Activated gamma-delta T cell (primary cell): ENCODE results near the gene HIVEP3.
"Not testable (repeated sequence)": the region's sequence is repeated elsewhere in the genome, so short reads cannot be mapped to it uniquely, and the experiment has no call there.

Source experiments
- DNase-seq: peaks from one replicate; lab custom pipeline; 2025; lab: John Stamatoyannopoulos, UW

HIVEP3 gene

GRCh38 chr1:41712695-41713094 is 206.0 kb downstream of the HIVEP3 start:
- no peak for DNase-seq

DNA sequence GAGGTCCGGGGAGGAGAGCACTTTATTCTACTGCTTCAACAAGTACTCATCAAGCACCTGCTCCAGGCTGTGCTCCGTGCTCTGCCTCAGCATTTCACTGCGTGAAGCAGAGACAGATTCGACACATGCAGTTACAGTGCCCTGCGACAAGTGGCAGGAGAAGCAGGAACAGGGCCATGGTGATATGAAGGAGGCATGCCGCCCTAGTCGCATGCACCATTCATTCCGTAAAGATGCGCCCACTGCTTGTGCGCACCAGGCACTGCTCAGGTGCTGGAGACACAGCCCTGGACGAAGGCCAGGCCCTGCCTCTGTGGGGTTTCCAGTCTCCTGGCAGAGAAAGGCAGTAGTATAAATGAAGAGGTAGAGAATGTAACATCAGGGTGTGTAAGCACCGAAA is 206.6 kb downstream of the HIVEP3 start:
- no peak for DNase-seq

- no peak for DNase-seq
Measured at GRCh38 chr1:41711581-41711980, 207.1 kb downstream of the HIVEP3 start.

DNA sequence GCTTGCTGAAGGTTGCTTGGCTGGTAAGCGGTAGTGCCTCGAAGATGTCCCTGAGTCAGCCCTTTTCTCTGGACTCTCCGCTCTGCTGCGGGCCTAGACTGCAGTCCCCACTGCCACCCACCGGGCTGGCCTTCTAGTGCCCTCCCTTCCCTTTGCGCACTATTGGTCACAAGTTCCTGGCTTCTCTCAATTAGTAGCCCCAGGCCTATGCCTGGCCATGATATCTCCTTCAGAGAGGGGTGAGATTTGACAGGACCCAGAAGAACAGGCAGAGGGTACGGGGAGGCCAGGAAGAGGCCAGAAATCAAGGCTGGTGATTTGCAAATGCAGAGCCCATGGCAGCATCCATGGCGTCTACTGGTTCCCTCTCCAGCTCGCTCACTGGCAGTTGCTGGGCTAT is 207.7 kb downstream of the HIVEP3 start:
- DNase-seq: no peak

DNA sequence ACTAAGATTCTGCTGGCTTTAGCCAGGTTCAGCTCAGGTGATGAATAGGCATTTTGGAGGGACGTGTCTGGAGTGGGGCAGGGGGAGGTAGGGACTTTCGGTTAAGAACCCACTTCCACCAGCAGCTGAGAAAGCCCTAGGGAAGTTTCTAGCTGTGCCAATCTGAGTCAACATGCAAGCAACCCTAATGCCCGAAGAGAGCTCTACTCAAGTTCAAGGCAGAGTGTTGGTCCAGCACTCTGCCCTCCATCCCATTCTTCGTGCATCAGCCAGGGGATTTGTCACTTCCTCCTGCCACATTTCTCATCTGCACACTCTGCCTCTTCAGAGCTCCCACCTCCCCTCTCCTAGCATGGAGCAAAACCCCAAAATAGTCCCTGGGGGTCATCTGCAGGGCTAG is 208.8 kb downstream of the HIVEP3 start:
- DNase-seq: no peak

DNA sequence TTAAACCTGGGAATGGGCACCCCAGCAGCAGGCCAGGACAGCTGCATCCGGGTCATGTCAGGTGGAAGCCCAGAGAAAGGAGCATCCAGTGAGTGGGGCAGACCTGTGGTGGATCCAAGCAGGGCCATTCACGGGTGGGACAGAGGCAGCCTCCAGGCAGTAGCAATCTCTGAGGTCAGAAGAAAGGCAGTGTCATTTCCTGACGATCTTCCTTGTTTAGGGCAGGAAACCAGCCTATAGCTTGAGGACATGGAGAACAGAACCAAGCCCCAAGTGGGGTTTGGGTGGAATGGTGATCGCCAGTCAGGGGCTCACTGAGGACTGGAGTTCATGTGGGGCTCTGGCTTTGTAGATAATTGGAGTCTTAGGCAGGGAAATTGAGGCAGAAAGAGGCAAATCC is 209.4 kb downstream of the HIVEP3 start:
- no peak for DNase-seq

DNA sequence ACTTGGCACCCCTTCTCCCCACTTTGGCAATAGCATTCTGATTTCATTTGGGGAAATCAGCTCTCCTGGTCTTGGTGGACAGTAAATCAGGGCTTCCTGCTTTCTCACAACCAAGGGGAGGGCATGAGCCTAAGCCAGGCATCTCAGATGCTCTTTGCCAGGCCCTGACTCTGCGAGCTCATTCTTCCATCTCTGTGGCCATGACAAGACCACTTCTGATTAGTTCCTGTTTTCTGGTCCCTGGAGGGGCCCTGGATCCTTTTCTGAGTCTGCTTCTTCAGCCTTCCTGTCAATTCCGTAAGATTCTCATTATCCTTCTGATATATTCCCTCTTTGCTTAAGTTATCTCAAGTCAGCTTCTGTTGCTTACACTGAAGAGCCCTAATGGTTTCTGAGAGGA is 210.4 kb downstream of the HIVEP3 start:
- no peak for DNase-seq

DNA sequence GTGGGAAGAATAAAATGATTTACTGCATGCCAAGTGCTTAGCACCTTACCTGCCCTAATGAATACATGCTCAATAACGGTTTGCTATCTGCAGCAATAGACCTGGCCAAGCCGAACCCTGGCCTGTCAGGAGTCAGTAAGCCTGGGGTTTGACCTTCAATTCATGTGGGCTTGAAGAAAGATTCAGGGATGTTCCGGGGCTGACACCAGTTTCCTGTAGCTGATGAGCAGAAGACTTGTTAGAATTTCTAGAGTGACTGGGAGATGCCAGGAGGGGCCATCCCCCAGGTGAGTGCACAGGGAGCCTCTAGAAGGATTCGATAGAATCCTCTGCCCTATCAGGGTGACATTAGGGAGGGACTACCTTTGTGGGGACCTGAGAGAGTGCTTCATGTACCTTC is 210.9 kb downstream of the HIVEP3 start:
- DNase-seq: no peak

DNA sequence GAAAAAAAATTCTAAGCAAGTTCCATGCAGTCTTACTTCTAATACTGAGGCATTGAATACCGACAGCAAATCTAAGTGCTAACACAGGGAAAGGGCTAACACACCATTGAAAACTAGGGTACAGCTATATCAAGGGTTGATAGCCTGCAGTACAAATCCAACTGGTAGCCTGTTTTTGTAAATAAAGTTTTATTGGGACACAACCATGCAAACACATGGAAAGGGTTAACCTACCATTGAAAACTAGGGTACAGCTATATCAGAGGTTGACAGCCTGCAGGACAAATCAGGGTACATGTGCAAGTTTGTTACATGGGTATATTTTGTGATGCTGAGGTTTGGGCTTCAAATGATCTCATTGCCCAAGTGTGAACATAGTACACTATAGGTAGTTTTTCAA is 212.9 kb downstream of the HIVEP3 start:
- no peak for DNase-seq

DNA sequence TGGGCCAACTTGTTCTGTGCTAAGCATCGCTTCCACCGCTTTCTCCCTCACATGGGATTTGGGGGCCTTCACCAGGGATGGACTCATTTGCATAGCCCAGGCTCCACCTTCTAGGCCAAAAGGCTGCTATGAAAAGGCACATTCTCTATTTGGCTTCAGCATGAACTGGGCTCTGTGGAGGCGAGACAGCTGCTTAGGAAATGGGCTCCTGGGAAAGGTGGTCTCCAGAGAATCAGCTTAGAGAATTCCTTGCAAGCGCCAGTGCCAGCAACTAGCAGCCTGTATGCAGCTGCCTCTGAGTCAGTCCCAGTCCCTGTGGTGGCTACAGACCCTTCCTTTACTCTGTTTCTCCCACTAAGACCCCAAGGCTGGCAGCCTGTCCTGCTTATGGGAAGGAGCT is 214.5 kb downstream of the HIVEP3 start:
- DNase-seq: no peak

DNA sequence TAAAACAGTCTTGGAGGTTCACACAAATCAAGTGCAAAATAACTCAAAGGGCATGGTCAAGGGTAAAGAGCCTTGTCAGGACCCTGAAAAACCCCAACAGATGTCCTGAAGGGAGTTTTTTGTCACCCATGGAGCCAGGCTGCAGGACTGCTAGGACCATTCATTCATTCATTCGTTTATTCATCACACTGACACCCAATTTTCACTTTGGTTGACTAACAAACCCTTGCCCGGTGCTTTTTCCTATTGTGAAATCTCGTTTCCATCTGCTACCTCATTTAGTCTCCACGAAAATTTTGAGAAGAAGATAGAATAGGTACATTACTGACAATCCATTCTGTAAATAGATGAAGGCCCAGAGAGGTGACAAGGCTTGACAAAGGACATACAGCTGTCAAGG is 216.0 kb downstream of the HIVEP3 start:
- DNase-seq: no peak

DNA sequence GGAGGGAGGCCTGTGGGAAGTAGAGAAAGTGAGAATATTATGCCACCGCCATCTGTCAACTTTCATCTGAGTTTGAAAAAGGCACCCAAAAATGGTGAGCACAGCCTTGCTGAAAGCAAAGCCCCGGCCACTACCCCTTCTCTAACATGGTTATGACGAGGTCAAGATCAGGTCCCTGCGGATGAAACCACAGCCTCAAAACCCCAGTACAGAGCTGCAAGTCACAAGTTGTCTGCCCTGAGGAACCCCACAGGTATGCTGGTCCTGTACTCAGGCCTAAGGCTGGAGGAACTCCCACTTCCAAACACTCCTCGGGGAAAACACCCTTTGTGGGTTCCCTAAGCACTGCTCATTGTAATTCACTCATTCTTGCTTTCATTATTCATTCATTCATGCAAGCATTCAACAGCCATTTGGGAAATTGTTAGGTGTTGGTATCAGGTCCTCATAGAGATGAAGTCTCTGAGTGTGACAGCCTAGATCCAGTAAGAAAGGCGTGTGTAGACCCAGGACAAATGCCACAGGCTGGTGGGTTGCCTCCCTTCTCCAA is 217.7 kb downstream of the HIVEP3 start:
- no peak for DNase-seq

DNA sequence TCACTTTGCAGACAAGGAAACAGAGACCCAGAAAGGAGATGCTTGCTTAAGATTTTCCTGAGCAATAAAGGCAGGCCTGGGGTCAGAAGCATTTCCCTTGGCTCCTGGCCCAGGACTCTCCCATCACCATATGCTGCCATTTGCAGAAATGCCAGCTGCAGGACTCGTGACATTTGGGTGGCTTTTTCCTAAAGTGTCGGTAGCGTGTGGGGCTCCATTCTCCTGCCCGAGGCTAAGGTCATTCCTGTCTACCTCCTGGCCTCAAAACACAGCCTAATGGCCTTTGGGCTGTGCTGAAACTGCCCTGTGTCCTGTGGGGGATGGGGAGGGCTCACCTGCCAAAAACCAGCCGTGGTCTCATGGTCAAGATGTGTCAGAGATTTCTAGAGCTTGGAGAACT is 218.1 kb downstream of the HIVEP3 start:
- DNase-seq: no peak

DNA sequence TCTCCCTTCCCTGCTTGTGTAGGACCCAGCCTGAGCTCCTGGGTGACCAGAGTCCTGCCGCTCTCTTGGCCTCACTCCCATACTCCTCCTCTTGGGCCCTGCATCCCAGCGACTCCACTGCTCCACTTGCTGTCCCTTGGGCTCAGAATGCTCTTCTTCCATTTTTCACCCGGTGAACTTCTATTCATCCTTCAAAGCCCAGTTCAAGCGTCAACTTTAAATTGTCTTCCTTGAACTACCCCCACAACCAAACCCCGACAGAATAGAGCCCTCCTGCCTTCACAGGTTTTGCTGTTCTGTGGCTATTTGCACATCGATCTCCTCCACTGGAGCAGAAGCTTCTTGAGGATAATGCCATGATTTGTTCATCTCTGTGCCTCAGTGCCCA is 218.9 kb downstream of the HIVEP3 start:
- DNase-seq: no peak

DNA sequence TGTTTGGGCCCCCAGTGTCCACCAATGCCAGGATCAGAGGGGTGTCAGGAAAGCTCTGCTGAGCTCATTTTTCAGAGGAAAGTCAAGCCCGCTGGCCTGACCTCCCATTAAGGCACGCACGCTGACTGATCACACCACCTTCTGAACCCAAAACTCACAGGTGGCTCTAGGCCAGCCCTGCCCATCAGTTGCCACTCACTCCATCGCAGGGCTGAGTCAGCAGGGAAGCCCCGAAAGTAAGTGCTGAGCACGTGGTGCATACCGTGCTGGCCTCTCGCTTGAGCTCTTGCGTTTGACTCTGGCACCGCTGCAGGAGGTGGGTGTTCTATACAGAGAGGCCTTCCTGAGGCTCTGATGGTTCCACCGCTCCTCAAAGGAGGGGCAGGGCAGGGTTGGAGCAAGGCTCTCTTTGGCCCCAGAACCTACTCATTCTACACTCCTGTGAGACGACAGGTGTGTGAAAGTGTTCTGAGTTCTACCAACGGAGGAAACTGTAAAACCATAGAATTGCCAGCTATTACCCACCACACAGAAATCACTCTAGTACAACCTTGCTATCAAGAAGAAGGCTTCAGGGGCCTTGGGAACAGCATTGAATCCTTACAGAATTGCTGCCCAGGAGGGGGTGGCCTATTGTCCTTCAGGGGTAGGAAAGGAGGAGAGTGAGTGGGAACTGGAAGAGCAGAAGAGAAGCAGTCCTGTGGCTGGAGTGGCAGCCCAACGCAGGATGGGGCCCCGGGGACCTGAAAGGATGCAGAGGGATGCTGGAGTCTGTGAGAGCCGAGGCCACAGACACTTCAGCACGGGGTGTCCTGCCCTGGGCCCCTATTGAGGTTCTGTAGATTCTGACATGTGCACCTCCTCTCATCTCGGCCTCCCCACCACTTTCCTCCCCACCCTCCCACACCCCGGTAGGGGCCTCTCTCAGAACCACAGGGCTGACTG is 219.5 kb downstream of the HIVEP3 start:
- DNase-seq: no peak

DNA sequence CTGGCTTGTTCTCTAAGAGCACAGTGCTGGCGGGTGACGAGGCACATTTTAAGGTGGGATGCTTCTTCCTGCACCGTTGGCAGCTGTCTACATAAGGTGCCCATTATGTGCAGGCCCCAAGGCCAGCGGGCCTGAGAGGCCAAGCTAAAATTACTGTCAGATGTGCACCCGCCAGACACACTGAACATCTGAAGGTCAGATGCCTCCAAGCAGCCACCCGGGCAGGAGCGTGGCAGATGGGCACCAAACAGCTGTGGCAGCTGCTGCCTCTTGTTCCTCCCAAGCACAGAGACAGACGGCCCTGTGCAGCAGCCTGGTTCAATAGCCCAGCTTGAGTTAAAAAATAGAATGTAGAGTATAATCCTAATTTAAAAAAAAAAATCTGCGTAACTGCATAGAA is 222.3 kb downstream of the HIVEP3 start:
- no peak for DNase-seq

GRCh38 chr1:41695118-41695745 is 223.5 kb downstream of the HIVEP3 start:
- no peak for DNase-seq

- DNase-seq: not testable (repeated sequence)
Measured at GRCh38 chr1:41691966-41692365, 226.8 kb downstream of the HIVEP3 start.

DNA sequence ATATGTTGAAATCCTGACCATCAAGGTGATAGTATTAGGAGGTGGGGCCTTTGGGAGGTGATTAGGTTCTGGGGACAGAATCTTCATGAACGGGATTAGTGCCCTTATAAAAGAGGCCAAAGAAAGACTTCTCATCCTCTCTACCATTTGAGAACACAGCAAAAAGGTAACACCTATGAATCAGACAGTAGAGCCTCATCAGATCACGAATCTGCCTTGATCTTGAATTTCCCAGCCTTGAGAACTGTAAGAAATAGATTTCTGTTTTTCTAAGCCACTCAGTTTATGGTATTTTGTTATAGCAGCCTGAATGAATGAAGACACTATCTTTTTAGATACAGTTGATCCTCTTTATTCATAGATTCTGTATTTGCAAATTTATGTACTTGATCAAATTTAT is 227.3 kb downstream of the HIVEP3 start:
- no peak for DNase-seq

- DNase-seq: no peak
Measured at GRCh38 chr1:41690331-41690730, 228.4 kb downstream of the HIVEP3 start.

DNA sequence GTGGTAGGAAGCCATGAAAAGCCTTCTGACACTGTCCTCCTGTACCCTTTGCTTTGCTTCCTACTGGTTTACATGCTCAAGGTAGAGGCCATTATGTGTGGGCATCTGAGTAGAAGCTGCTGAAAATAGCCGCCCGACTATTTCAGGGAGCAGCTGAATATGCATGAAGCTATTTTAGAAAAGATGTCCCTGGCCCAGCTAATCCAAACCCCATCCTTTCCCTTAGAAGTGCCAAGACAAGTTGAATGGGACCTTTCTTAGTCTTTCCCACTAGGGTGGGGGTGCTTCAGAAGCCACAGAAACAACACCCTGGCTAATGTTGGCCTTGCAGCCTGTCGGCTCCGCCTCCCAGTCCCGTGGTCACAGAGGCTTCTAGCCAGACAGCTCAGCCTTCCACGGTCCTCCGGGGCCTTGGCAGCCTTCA is 229.2 kb downstream of the HIVEP3 start:
- no peak for DNase-seq

DNA sequence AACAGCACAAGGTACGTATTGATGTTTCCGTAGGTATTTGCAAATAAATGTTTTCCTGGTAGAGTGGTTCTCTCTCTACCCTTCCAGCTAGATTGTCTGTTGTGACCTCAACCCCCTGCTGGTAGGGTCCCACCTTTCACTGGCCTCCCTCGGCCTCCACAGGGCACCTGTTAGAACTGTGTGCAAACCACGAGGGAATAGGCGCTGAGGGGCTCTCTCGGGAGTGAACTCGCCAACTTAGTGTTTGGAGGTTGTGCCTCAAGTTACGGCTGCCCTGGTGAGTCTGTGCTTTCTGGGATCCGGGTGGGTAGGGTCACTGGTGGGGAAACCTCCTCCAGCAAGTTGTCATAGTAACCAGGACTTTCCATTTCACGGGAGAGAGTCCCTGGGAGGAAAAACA is 229.6 kb downstream of the HIVEP3 start:
- no peak for DNase-seq

GRCh38 chr1:41687007-41687406 is 231.7 kb downstream of the HIVEP3 start:
- DNase-seq: no peak
